Measurements from ENCODE around the gene CEP152.

DNA sequence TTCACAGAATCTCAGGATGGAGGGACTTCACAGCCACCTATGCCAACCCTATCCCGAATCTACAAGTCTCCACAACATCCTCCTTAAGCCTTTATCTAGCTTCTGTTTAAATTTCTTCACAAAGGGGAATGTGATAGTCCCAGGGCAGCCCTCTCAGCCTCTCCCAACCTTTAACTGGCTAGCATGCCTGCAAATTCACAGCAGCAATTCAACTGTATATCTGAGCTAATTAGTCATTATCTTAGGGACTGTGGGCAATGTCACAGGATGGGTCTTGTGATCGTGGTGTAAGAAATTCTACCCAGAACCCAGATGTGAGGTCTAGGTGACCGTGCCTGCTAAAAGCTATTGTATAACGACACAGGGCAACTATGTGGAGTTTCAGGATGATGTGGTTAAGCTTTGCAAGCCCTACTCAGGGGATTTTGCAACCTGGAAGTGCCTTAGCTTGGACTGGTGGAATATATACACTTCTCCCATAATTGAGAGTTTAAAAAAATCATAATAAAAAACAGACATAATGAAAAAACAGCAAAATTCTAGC, 99.8 kb downstream of the CEP152 start:
- TF ChIP-seq, protein P1, sequence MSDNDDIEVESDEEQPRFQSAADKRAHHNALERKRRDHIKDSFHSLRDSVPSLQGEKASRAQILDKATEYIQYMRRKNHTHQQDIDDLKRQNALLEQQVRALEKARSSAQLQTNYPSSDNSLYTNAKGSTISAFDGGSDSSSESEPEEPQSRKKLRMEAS (IDR thresholded peaks at IDR 0.05; ENCODE audit: low read depth, low read length): no peak
- TF ChIP-seq CTCF (IDR thresholded peaks at IDR 0.05; ENCODE audit: low read depth, low read length): no peak
